Esophagus squamous epithelium (tissue), 4 donors: ENCODE data around the gene TMPRSS15.
"Not testable (repeated sequence)": the region's sequence is repeated elsewhere in the genome, so short reads cannot be mapped to it uniquely, and the experiment has no call there.

ENCODE experiments used
- POLR2A ChIP-seq, 4 donors: fragments of 450-650 bp; IDR thresholded peaks; one replicate each; pipeline ENCODE4 v1.6.1; 2017; ENCODE audit warnings: antibody characterized with exemption in 4 of 4, mild to moderate bottlenecking in 4 of 4, moderate library complexity in 3 of 4
- TF ChIP-seq, protein P1 (sequence below), 6 experiments: fragments of 450-650 bp in 4 of 6; fragments of 200-600 bp in 2 of 6; sonication (generic) in 2 of 6; IDR thresholded peaks; one replicate each; pipeline ENCODE4 v1.5.1; 2016 to 2019; ENCODE audit warnings: antibody characterized with exemption in 6 of 6, mild to moderate bottlenecking in 4 of 6, moderate library complexity in 4 of 6

DNA sequence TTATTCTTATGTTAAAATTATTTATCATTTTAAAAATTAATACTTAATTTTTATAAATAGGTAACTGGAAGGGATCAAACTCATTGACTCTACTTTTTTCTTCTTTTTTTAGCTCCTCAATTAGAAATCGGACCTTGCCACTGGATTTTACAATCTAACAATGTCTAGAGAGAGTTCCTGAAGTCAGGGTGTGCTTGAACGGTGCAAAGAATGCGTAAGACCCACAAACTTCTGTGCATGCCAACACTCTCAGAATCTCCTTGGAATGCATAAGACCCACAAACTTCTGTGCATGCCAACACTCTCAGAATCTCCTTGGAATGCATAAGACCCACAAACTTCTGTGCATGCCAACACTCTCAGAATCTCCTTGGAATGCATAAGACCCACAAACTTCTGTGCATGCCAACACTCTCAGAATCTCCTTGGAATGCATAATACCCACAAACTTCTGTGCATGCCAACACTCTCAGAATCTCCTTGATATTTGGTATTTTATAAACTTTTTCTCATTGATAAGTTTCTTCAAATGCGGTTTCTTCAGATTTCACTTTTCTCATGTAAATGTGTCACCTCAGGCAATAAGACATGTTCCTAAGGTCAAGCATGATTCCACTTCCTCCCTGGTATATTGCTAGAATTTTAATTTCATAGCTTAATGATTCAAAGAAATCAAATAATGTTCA, 20.5 kb downstream of the TMPRSS15 start:
- not testable (repeated sequence) for TF ChIP-seq POLR2A (IDR thresholded peaks at IDR 0.05)
- TF ChIP-seq, protein P1, sequence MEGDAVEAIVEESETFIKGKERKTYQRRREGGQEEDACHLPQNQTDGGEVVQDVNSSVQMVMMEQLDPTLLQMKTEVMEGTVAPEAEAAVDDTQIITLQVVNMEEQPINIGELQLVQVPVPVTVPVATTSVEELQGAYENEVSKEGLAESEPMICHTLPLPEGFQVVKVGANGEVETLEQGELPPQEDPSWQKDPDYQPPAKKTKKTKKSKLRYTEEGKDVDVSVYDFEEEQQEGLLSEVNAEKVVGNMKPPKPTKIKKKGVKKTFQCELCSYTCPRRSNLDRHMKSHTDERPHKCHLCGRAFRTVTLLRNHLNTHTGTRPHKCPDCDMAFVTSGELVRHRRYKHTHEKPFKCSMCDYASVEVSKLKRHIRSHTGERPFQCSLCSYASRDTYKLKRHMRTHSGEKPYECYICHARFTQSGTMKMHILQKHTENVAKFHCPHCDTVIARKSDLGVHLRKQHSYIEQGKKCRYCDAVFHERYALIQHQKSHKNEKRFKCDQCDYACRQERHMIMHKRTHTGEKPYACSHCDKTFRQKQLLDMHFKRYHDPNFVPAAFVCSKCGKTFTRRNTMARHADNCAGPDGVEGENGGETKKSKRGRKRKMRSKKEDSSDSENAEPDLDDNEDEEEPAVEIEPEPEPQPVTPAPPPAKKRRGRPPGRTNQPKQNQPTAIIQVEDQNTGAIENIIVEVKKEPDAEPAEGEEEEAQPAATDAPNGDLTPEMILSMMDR (IDR thresholded peaks at IDR 0.05), result not testable (repeated sequence)
